GM12878 (cell line): ENCODE measurements around the gene ANO2.

Experiments
- BHLHE40 ChIP-seq, 2 experiments: fragments of 450-650 bp in 1 of 2; IDR thresholded peaks; 2 replicates each; pipeline ENCODE4 v1.6.1; 2011 to 2017; ENCODE audit warnings: low read depth in 2 of 2, borderline replicate concordance in 1 of 2, improper control_type of control experiment in 1 of 2, low read length in 1 of 2, mild to moderate bottlenecking in 1 of 2
- CEBPB ChIP-seq, 2 experiments: fragments of 150-350 bp in 1 of 2; IDR thresholded peaks; 2 replicates each; pipeline ENCODE4 v1.6.1; 2012 to 2014; ENCODE audit warnings: low read depth in 2 of 2, low read length in 2 of 2, borderline replicate concordance in 1 of 2, inconsistent platforms in 1 of 2
- NFYB ChIP-seq: IDR thresholded peaks from 2 replicates; pipeline ENCODE4 v1.6.1; 2011; ENCODE audit warnings: low read depth, mild to moderate bottlenecking, low read length, improper control_type of control experiment, moderate library complexity; ENCODE audit not compliant: insufficient read depth
- NR2F1 ChIP-seq: fragments of 450-650 bp; conservative IDR thresholded peaks from 2 replicates; pipeline ENCODE4 v1.6.1; 2017; ENCODE audit warnings: mild to moderate bottlenecking
- PBX3 ChIP-seq: IDR thresholded peaks from 2 replicates; pipeline ENCODE4 v1.6.1; 2011; ENCODE audit warnings: mild to moderate bottlenecking, low read depth, low read length, moderate library complexity; ENCODE audit not compliant: insufficient replicate concordance
- POLR2A ChIP-seq: IDR thresholded peaks from 2 replicates; pipeline ENCODE4 v1.6.1; 2011; ENCODE audit warnings: low read depth, mild to moderate bottlenecking, low read length
- RELA ChIP-seq: fragments of 450-650 bp; IDR thresholded peaks from 2 replicates; pipeline ENCODE4 v1.8.0; 2014; ENCODE audit warnings: borderline replicate concordance; ENCODE audit not compliant: partially characterized antibody
- SIN3A ChIP-seq: IDR thresholded peaks from 2 replicates; pipeline ENCODE4 v1.6.1; 2012; ENCODE audit warnings: low read depth, low read length, improper control_type of control experiment
- SRF ChIP-seq, 2 experiments: IDR thresholded peaks; 2 replicates each; pipeline ENCODE4 v1.6.1; 2011; ENCODE audit warnings: low read depth in 2 of 2, low read length in 2 of 2, mild to moderate bottlenecking in 1 of 2, moderate library complexity in 1 of 2
- TF ChIP-seq, protein P1 (sequence below), 3 experiments: IDR thresholded peaks in 2 of 3; conservative IDR thresholded peaks in 1 of 3; 2 replicates each; pipeline ENCODE4 v1.5.1; 2011; ENCODE audit warnings: low read depth in 3 of 3, low read length in 3 of 3, mild to moderate bottlenecking in 3 of 3, control low read depth in 2 of 3, moderate library complexity in 2 of 3, inconsistent platforms in 1 of 3, mixed read lengths in 1 of 3; ENCODE audit not compliant: control insufficient read depth in 2 of 3, insufficient read depth in 1 of 3; ENCODE audit errors: extremely low read depth in 1 of 3

DNA sequence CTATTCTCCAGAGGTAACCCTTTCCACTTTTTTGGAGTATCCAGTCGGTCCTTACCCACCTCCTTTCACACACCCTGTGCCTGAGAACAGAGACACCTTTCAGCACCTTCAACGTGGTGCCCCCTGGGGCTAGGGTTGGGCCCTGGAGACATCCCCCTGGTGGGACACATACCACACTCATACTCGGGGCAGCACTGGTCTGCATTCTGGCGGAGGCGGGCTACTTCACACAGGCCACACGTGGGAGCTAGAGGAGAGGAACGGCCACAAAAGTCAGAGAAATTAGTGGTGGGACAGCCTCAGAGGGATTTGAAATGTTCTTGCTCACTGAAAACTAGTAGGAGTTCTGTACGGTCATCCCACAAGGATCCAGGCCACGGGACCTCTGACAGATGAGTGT, 39.8 kb upstream of the ANO2 start:
- TF ChIP-seq, protein P1, sequence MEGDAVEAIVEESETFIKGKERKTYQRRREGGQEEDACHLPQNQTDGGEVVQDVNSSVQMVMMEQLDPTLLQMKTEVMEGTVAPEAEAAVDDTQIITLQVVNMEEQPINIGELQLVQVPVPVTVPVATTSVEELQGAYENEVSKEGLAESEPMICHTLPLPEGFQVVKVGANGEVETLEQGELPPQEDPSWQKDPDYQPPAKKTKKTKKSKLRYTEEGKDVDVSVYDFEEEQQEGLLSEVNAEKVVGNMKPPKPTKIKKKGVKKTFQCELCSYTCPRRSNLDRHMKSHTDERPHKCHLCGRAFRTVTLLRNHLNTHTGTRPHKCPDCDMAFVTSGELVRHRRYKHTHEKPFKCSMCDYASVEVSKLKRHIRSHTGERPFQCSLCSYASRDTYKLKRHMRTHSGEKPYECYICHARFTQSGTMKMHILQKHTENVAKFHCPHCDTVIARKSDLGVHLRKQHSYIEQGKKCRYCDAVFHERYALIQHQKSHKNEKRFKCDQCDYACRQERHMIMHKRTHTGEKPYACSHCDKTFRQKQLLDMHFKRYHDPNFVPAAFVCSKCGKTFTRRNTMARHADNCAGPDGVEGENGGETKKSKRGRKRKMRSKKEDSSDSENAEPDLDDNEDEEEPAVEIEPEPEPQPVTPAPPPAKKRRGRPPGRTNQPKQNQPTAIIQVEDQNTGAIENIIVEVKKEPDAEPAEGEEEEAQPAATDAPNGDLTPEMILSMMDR (IDR thresholded peaks at IDR 0.05 in 2 of 3, conservative IDR thresholded peaks at IDR 0.05 in 1 of 3; ENCODE audit: control insufficient read depth in 2 of 3, extremely low read depth in 1 of 3, insufficient read depth in 1 of 3, low read depth in 3 of 3, low read length in 3 of 3), result no peak
- TF ChIP-seq BHLHE40 (IDR thresholded peaks at IDR 0.05; ENCODE audit: borderline replicate concordance in 1 of 2, low read depth in 2 of 2, low read length in 1 of 2), result no peak
- TF ChIP-seq POLR2A, result no peak
- no peak for TF ChIP-seq PBX3
- TF ChIP-seq RELA, result no peak
- TF ChIP-seq SRF (IDR thresholded peaks at IDR 0.05; ENCODE audit: low read depth in 2 of 2, low read length in 2 of 2), result no peak
- TF ChIP-seq CEBPB (IDR thresholded peaks at IDR 0.05; ENCODE audit: borderline replicate concordance in 1 of 2, low read depth in 2 of 2, low read length in 2 of 2), result no peak
- no peak for TF ChIP-seq SIN3A
- no peak for TF ChIP-seq NFYB
- no peak for TF ChIP-seq NR2F1
